Cardiac muscle cell (in vitro differentiated cells and primary cell): ENCODE results near the gene PDGFC. TPM values are rescaled to one million over a fixed set of nuclear protein-coding genes. Genes with fewer than 3 reads are reported as not detected.

ENCODE experiments used
- DNase-seq, 2 donors: peaks; one replicate each; pipeline versions ENCODE4 v3.0.0 to v3.0.0-alpha.2; 2010 to 2017; ENCODE audit warnings: low read depth in 1 of 2, low spot score in 1 of 2
- H3K27ac ChIP-seq: fragments of 200-600 bp; sonication (generic); 2 replicates; pipeline ENCODE4 v1.5.1; 2016
- H3K27me3 ChIP-seq: fragments of 200-600 bp; sonication (generic); 2 replicates; pipeline ENCODE4 v1.6.0; 2016; ENCODE audit warnings: control low read depth
- H3K36me3 ChIP-seq: fragments of 200-600 bp; sonication (generic); 2 replicates; pipeline ENCODE4 v1.5.1; 2016; ENCODE audit warnings: control low read depth
- H3K4me1 ChIP-seq: fragments of 200-600 bp; sonication (generic); 2 replicates; pipeline ENCODE4 v1.8.1; 2017; ENCODE audit warnings: low read depth, mild to moderate bottlenecking, mixed run types
- H3K4me3 ChIP-seq: fragments of 200-600 bp; sonication (generic); 2 replicates; pipeline ENCODE4 v1.5.1; 2016; ENCODE audit warnings: mild to moderate bottlenecking
- H3K9me3 ChIP-seq: fragments of 200-600 bp; sonication (generic); 2 replicates; pipeline ENCODE4 v1.5.1; 2017; ENCODE audit warnings: low read depth, mild to moderate bottlenecking, control low read depth
- polyA plus RNA-seq: library from polyadenylated mRNA; unstranded; fragments of >200 nt; fragmentation: Nextera tagmentation; extraction: Ambion mirVana; gene quantifications from 2 replicates; pipeline ENCODE4 v1.2.1, GENCODE V29; 2016
- total RNA-seq: library from RNA; depleted of rRNA; stranded (reverse); fragments of >200 nt; gene quantifications from 2 replicates; pipeline ENCODE4 v1.2.3, GENCODE V29; 2016
- TF ChIP-seq, protein P1 (sequence below): IDR thresholded peaks from 2 replicates; pipeline ENCODE4 v1.5.1; 2012; ENCODE audit warnings: low read depth, mild to moderate bottlenecking, low read length

The PDGFC gene
- total and polyA plus RNA-seq, 2 experiments from 2014 or later: 6.9 to 18.2 TPM

DNA sequence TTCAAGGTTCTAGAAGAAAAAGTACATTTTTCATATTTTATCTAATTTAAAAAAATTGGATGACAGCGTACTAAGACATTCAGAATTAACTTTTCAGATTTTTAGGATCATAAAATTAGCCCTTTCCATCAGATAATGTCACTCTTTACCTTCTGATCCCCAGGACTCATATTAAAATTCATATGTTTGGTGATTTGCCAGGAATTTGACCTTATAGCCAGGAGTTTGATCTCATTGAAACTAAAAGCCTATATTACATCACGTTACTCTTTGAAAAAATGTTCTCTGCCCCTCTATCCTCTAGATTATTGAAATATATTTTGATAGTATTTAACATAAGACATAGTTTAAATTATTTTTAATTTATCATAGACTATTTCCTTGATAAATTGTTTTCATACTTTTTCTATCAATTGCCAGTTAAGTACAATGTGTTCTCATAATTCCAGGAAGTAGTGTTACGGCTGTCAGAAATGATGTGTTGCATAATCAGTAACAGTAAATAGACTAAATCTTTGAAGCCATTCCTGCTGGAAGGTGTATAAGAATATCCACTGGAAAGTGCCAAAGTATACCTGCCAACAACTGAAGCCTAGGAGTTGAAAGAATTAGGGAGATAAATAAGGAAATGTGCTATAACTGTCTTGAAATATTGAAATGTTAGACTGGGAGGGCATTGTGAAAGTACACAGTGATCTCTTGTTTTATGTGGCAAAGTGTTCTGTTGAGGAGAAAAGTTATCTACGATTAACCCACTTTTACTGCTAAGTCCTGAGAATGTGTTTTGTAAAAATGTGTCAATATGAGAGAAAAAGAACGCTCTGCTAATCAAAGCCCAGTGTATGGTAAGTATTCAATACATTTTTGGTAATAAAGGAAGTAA, 32.9 kb upstream of the PDGFC start:
- DNase-seq: peak in 1 of 2 donors; percentile 72
- no peak overlapping the region for H3K4me3 ChIP-seq
- no peak overlapping the region for H3K27ac ChIP-seq
- H3K36me3 ChIP-seq: no peaks in the 10 kb centered on the region
- no peaks in the 10 kb centered on the region for H3K9me3 ChIP-seq
- H3K27me3 ChIP-seq: no peaks in the 10 kb centered on the region
- H3K4me1 ChIP-seq: no peaks in the 10 kb centered on the region
- TF ChIP-seq, protein P1, sequence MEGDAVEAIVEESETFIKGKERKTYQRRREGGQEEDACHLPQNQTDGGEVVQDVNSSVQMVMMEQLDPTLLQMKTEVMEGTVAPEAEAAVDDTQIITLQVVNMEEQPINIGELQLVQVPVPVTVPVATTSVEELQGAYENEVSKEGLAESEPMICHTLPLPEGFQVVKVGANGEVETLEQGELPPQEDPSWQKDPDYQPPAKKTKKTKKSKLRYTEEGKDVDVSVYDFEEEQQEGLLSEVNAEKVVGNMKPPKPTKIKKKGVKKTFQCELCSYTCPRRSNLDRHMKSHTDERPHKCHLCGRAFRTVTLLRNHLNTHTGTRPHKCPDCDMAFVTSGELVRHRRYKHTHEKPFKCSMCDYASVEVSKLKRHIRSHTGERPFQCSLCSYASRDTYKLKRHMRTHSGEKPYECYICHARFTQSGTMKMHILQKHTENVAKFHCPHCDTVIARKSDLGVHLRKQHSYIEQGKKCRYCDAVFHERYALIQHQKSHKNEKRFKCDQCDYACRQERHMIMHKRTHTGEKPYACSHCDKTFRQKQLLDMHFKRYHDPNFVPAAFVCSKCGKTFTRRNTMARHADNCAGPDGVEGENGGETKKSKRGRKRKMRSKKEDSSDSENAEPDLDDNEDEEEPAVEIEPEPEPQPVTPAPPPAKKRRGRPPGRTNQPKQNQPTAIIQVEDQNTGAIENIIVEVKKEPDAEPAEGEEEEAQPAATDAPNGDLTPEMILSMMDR: no peak

DNA sequence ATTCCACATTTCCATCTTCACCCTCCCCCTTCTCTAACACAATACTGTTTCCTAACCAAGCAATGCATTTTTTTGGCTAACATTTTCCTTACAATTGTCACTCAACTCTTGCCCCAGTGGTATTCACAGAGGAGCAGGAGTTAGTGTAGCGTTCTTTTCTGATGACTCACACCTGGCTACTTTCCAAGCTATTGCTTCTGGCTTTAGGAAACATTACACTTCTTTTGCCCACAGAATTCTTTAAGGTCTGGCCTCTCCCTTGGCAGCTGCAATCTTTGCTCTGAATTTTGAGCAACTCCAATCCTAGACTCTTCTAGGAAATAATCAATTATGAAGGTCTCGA, 27.5 kb upstream of the PDGFC start:
- Histone ChIP-seq H3K36me3 (no peaks in the 10 kb centered on the region), H3K27me3 (no peaks in the 10 kb centered on the region), H3K4me1 (no peaks in the 10 kb centered on the region), H3K9me3 (no peaks in the 10 kb centered on the region), H3K4me3 (no peak overlapping the region), H3K27ac (no peak overlapping the region)
- TF ChIP-seq, protein P1: no peak
- DNase-seq: peak; percentile 58 to 99

DNA sequence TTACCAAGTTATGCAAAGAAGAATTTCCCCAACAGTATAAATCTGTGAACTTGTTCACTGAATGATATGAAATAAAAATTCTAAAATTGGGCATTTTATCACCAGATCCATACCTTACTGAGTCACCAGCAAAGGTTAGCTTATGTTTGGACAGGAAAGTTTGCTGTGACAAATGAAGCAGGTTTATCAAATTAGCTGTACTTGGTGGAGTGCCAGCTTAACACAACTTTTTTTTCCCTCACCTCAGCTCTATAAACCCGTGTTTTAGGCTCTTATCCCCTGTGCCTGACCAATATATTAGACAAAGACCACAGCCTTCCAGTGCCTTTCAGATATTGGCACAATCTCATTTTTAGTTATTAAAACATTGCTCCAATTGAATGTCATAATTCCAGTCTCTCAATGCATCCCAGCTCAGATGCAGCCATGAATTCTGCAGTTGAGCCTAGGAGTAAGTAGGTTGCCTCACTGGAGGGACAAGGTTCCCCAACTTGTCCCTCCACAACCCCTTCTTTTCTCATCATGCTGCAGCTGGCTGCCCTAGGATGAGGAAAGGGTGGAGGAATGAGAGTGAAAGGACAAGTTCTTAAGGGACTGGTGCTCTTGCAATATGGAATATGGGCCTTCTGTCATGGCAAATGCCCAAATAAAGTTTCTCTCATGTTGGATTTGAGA, 27.0 kb upstream of the PDGFC start:
- Histone ChIP-seq H3K4me3 (no peak overlapping the region), H3K36me3 (no peaks in the 10 kb centered on the region), H3K9me3 (no peaks in the 10 kb centered on the region), H3K27me3 (no peaks in the 10 kb centered on the region), H3K4me1 (no peaks in the 10 kb centered on the region), H3K27ac (no peak overlapping the region)
- no peak for DNase-seq
- TF ChIP-seq, protein P1: no peak

DNA sequence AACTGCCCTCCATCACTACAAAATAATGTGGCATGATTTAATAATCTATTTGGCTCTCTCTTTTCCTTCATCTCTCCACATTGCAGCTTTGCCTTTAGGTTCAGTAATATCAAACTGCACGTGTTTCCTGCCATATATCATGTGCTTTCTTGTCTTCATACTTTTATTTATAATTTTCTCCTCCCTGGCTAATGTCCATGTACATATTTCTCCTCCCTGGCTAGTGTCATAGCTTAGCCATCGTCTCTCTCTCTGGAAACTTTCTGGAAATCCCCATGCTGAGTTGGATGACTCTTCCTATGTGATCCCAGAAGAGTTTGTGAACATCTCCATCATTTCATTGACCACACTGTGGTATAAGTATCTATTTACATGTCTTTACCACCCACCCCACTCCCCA, 21.3 kb upstream of the PDGFC start:
- Histone ChIP-seq H3K4me1 (no peaks in the 10 kb centered on the region), H3K27me3 (no peaks in the 10 kb centered on the region), H3K4me3 (no peak overlapping the region), H3K27ac (no peak overlapping the region), H3K36me3 (no peaks in the 10 kb centered on the region), H3K9me3 (no peaks in the 10 kb centered on the region)
- TF ChIP-seq, protein P1: no peak
- DNase-seq: no peak

DNA sequence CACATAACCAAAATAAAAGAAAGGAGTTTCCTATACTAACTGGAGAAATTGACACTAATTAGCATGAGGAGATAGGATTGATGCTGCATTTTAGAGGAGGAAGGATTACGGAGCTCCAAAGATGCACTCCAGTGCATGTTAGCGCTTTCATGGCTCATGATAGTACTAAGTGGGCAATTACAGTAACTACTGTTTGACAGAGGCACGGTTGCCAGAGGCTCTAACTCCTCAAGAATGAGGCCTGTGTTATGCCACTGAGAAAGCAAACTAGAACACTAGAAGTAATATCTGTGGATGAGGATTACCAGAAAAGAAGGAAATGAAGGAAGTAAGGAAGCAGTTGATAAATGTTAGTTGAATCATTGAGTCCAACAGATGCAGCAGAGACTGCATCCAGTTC, 19.6 kb upstream of the PDGFC start:
- Histone ChIP-seq H3K27ac (no peak overlapping the region), H3K4me1 (no peaks in the 10 kb centered on the region), H3K27me3 (no peaks in the 10 kb centered on the region), H3K4me3 (no peak overlapping the region), H3K9me3 (no peaks in the 10 kb centered on the region), H3K36me3 (no peaks in the 10 kb centered on the region)
- DNase-seq: no peak
- TF ChIP-seq, protein P1: no peak
